ENCODE data around the gene LRP8. TPM values are rescaled to one million over a fixed set of nuclear protein-coding genes. Genes with fewer than 3 reads are reported as not detected.

LRP8 gene
- total RNA-seq, 1 donor from 2014 or later: 4.4 TPM

- Mint-ChIP-seq H3K27me3 (peaks cover 16% of the 10 kb centered on the region), H3K27ac (no peak overlapping the region), H3K9me3 (ENCODE audit: low read depth) (no peaks in the 10 kb centered on the region), H3K4me1 (ENCODE audit: low read depth) (peaks cover 12% of the 10 kb centered on the region), H3K36me3 (ENCODE audit: insufficient read depth) (no peaks in the 10 kb centered on the region), H3K4me3 (ENCODE audit: low read depth) (no peak overlapping the region)
- DNase-seq (ENCODE audit: low spot score, unreplicated experiment): no peak
- no peak for TF ChIP-seq CTCF (IDR thresholded peaks at IDR 0.05; ENCODE audit: unreplicated experiment)
These were observed 85.5 kb downstream of the LRP8 start for GRCh38 chr1:53242381-53242780.

- no peak overlapping the region for H3K4me3 Mint-ChIP-seq (ENCODE audit: low read depth)
- TF ChIP-seq CTCF (IDR thresholded peaks at IDR 0.05; ENCODE audit: unreplicated experiment): no peak
- peaks cover 12% of the 10 kb centered on the region for H3K4me1 Mint-ChIP-seq (ENCODE audit: low read depth)
- H3K9me3 Mint-ChIP-seq (ENCODE audit: low read depth): no peaks in the 10 kb centered on the region
- no peaks in the 10 kb centered on the region for H3K36me3 Mint-ChIP-seq (ENCODE audit: insufficient read depth)
- no peak for DNase-seq (ENCODE audit: low spot score, unreplicated experiment)
- H3K27me3 Mint-ChIP-seq: peaks cover 16% of the 10 kb centered on the region
- no peak overlapping the region for H3K27ac Mint-ChIP-seq
These were observed 86.0 kb downstream of the LRP8 start for GRCh38 chr1:53241828-53242227.

- no peak for TF ChIP-seq CTCF (IDR thresholded peaks at IDR 0.05; ENCODE audit: unreplicated experiment)
- H3K4me3 Mint-ChIP-seq (ENCODE audit: low read depth): peak within 1 kb of the TSS; percentile 98
- H3K27me3 Mint-ChIP-seq: peaks cover 16% of the 10 kb centered on the region
- no peaks in the 10 kb centered on the region for H3K9me3 Mint-ChIP-seq (ENCODE audit: low read depth)
- peak; percentile 90 for DNase-seq (ENCODE audit: low spot score, unreplicated experiment)
- peak within 1 kb of the TSS; percentile 97 for H3K27ac Mint-ChIP-seq
- H3K4me1 Mint-ChIP-seq (ENCODE audit: low read depth): peaks cover 14% of the 10 kb centered on the region
- H3K36me3 Mint-ChIP-seq (ENCODE audit: insufficient read depth): peaks cover 8% of the 10 kb centered on the region
These were observed 89.4 kb downstream of the LRP8 start, which contains the start of gene MAGOH for GRCh38 chr1:53238197-53239155. Gene MAGOH, minus strand, starts transcription at chr1:53238518. Its CDS starts 70 bp downstream, at chr1:53238448.

- Mint-ChIP-seq H3K4me1 (ENCODE audit: low read depth) (peaks cover 14% of the 10 kb centered on the region), H3K27ac (peak overlapping the region; percentile 97), H3K4me3 (ENCODE audit: low read depth) (peak overlapping the region; percentile 98), H3K27me3 (peaks cover 16% of the 10 kb centered on the region), H3K36me3 (ENCODE audit: insufficient read depth) (peaks cover 8% of the 10 kb centered on the region), H3K9me3 (ENCODE audit: low read depth) (no peaks in the 10 kb centered on the region)
- TF ChIP-seq CTCF (IDR thresholded peaks at IDR 0.05; ENCODE audit: unreplicated experiment): no peak
- no peak for DNase-seq (ENCODE audit: low spot score, unreplicated experiment)
These were observed 90.2 kb downstream of the LRP8 start for GRCh38 chr1:53237638-53238037.

- no peak for TF ChIP-seq CTCF (IDR thresholded peaks at IDR 0.05; ENCODE audit: unreplicated experiment)
- DNase-seq (ENCODE audit: low spot score, unreplicated experiment): no peak
- H3K36me3 Mint-ChIP-seq (ENCODE audit: insufficient read depth): peaks cover 1% of the 10 kb centered on the region
- H3K27me3 Mint-ChIP-seq: no peaks in the 10 kb centered on the region
- H3K27ac Mint-ChIP-seq: peak overlapping the region; percentile 97
- H3K4me3 Mint-ChIP-seq (ENCODE audit: low read depth): peak overlapping the region; percentile 87
- peaks cover 16% of the 10 kb centered on the region for H3K4me1 Mint-ChIP-seq (ENCODE audit: low read depth)
- H3K9me3 Mint-ChIP-seq (ENCODE audit: low read depth): no peaks in the 10 kb centered on the region
These were observed 106.9 kb downstream of the LRP8 start for GRCh38 chr1:53220962-53221286.
